HepG2 (cell line): Measurements from ENCODE around the gene NPAS2. TPM values are rescaled to one million over a fixed set of nuclear protein-coding genes. Genes with fewer than 3 reads are reported as not detected.
A peak's percentile ranks its signal among the peaks of the same experiment; 100 is the strongest.

Source experiments
- GLI4 ChIP-seq: sonication (generic); formaldehyde crosslinking; IDR thresholded peaks from 2 replicates; pipeline ENCODE4 v1.5.1; 2020; ENCODE audit warnings: missing genetic modification reagents, mild to moderate bottlenecking, moderate library complexity, borderline replicate concordance
- HNF4G ChIP-seq, 2 experiments: sonication (generic) in 1 of 2; formaldehyde crosslinking in 1 of 2; IDR thresholded peaks; 2 replicates each; pipeline versions ENCODE4 v1.4.0 to v1.6.1; 2011 to 2020; ENCODE audit warnings: borderline replicate concordance in 2 of 2, low read depth in 2 of 2, mild to moderate bottlenecking in 2 of 2, low read length in 1 of 2, missing genetic modification reagents in 1 of 2, moderate library complexity in 1 of 2
- HNRNPK ChIP-seq: fragments of 200-400 bp; formaldehyde crosslinking; IDR thresholded peaks from 2 replicates; pipeline ENCODE4 v1.6.1; 2018; ENCODE audit warnings: low read length, low read depth, moderate library complexity, mild to moderate bottlenecking; ENCODE audit not compliant: poor library complexity, severe bottlenecking
- MBD4 ChIP-seq: IDR thresholded peaks from 2 replicates; pipeline ENCODE4 v1.6.1; 2012; ENCODE audit warnings: low read length, inconsistent platforms, borderline replicate concordance
- ONECUT2 ChIP-seq: sonication (generic); formaldehyde crosslinking; IDR thresholded peaks from 2 replicates; pipeline ENCODE4 v1.4.0; 2020; ENCODE audit warnings: missing genetic modification reagents
- RNF2 ChIP-seq: fragments of 450-650 bp; conservative IDR thresholded peaks from 2 replicates; pipeline ENCODE4 v1.6.1; 2016; ENCODE audit warnings: low read depth
- SRF ChIP-seq: IDR thresholded peaks from 2 replicates; pipeline ENCODE4 v1.6.1; 2011; ENCODE audit warnings: mild to moderate bottlenecking, low read depth, low read length, moderate library complexity
- SUZ12 ChIP-seq: fragments of 150-350 bp; IDR thresholded peaks from 2 replicates; pipeline ENCODE4 v1.6.1; 2014; ENCODE audit warnings: low read depth, low read length
- TSC22D2 ChIP-seq: sonication (generic); formaldehyde crosslinking; IDR thresholded peaks from 2 replicates; pipeline ENCODE4 v1.5.1; 2020; ENCODE audit warnings: missing genetic modification reagents, mild to moderate bottlenecking, borderline replicate concordance
- ZFP37 ChIP-seq: sonication (generic); formaldehyde crosslinking; IDR thresholded peaks from 2 replicates; pipeline ENCODE4 v1.4.0; 2020; ENCODE audit warnings: missing genetic modification reagents, borderline replicate concordance
- ZFX ChIP-seq: sonication (generic); formaldehyde crosslinking; IDR thresholded peaks from 2 replicates; pipeline ENCODE4 v1.4.0; 2020; ENCODE audit warnings: mild to moderate bottlenecking, low read depth, missing genetic modification reagents, moderate library complexity
- ZFYVE20 ChIP-seq: sonication (generic); formaldehyde crosslinking; IDR thresholded peaks from 2 replicates; pipeline ENCODE4 v1.8.0; 2023; ENCODE audit warnings: low read depth, mild to moderate bottlenecking, moderate library complexity, missing genetic modification reagents, borderline replicate concordance
- ZNF17 ChIP-seq: sonication (generic); formaldehyde crosslinking; IDR thresholded peaks from 2 replicates; pipeline ENCODE4 v1.5.0; 2020; ENCODE audit warnings: mild to moderate bottlenecking, missing genetic modification reagents
- ZNF546 ChIP-seq: sonication (generic); formaldehyde crosslinking; conservative IDR thresholded peaks from 2 replicates; pipeline ENCODE4 v1.8.1; 2023; ENCODE audit warnings: mild to moderate bottlenecking, missing genetic modification reagents
- ZNF737 ChIP-seq: sonication (generic); formaldehyde crosslinking; IDR thresholded peaks from 2 replicates; pipeline ENCODE4 v1.5.0; 2020; ENCODE audit warnings: missing genetic modification reagents, mild to moderate bottlenecking, borderline replicate concordance
- polyA plus RNA-seq, 8 experiments: library from polyadenylated mRNA; depleted of rRNA in 3 of 8; stranded (reverse) in 7 of 8; unstranded in 1 of 8; fragments of >200 nt; fragmentation: Illumina TruSeq in 4 of 8; extraction: Trizol in 4 of 8; gene quantifications; 2 replicates each; pipeline versions ENCODE4 v1.2.1 to v1.2.3, GENCODE V29; 2011 to 2016; ENCODE audit warnings: low read depth in 4 of 8, missing spikeins in 1 of 8, mixed read lengths in 1 of 8; ENCODE audit not compliant: insufficient read depth in 1 of 8
- total RNA-seq, 5 experiments: library from RNA; depleted of rRNA; stranded (reverse); fragments of >200 nt; fragmentation: Illumina TruSeq; extraction: Trizol; gene quantifications; 2 replicates each; pipeline ENCODE4 v1.2.3, GENCODE V29; 2016; ENCODE audit warnings: low read depth in 1 of 5
- TF ChIP-seq, protein P1 (sequence below): IDR thresholded peaks from 2 replicates; pipeline ENCODE4 v1.6.1; 2016; ENCODE audit warnings: missing compliant biosample characterization, missing genetic modification reagents, borderline replicate concordance
- TF ChIP-seq, protein P2 (sequence below): sonication (generic); formaldehyde crosslinking; IDR thresholded peaks from 2 replicates; pipeline ENCODE4 v1.4.0; 2020; ENCODE audit warnings: missing genetic modification reagents
- TF ChIP-seq, protein P3 (sequence below): sonication (generic); formaldehyde crosslinking; IDR thresholded peaks from 2 replicates; pipeline ENCODE4 v1.4.0; 2020; ENCODE audit warnings: missing genetic modification reagents
- TF ChIP-seq, protein P4 (sequence below): sonication (generic); formaldehyde crosslinking; IDR thresholded peaks from 2 replicates; pipeline ENCODE4 v1.4.0; 2020; ENCODE audit warnings: missing genetic modification reagents, mild to moderate bottlenecking, borderline replicate concordance

The NPAS2 gene
- total and polyA plus RNA-seq, 2 of the 13 experiments (the other 11 are each of a cell fraction or from before 2014, with no cell fraction given), result 14.8 to 37.5 TPM

- peak; percentile 99 for TF ChIP-seq ZNF546 (CRISPR knock-in tag)
- TF ChIP-seq ZFP37 (CRISPR knock-in tag), result peak; percentile 94
- TF ChIP-seq, protein P1, sequence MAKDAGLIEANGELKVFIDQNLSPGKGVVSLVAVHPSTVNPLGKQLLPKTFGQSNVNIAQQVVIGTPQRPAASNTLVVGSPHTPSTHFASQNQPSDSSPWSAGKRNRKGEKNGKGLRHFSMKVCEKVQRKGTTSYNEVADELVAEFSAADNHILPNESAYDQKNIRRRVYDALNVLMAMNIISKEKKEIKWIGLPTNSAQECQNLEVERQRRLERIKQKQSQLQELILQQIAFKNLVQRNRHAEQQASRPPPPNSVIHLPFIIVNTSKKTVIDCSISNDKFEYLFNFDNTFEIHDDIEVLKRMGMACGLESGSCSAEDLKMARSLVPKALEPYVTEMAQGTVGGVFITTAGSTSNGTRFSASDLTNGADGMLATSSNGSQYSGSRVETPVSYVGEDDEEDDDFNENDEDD (CRISPR knock-in tag), result peak; percentile 100
- TF ChIP-seq, protein P2, sequence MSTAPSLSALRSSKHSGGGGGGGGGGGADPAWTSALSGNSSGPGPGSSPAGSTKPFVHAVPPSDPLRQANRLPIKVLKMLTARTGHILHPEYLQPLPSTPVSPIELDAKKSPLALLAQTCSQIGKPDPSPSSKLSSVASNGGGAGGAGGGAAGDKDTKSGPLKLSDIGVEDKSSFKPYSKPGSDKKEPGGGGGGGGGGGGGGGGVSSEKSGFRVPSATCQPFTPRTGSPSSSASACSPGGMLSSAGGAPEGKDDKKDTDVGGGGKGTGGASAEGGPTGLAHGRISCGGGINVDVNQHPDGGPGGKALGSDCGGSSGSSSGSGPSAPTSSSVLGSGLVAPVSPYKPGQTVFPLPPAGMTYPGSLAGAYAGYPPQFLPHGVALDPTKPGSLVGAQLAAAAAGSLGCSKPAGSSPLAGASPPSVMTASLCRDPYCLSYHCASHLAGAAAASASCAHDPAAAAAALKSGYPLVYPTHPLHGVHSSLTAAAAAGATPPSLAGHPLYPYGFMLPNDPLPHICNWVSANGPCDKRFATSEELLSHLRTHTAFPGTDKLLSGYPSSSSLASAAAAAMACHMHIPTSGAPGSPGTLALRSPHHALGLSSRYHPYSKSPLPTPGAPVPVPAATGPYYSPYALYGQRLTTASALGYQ (CRISPR knock-in tag), result peak; percentile 85
- TF ChIP-seq SUZ12, result peak; percentile 48; the same call in 1 of the 2 replicates
- TF ChIP-seq, protein P3, sequence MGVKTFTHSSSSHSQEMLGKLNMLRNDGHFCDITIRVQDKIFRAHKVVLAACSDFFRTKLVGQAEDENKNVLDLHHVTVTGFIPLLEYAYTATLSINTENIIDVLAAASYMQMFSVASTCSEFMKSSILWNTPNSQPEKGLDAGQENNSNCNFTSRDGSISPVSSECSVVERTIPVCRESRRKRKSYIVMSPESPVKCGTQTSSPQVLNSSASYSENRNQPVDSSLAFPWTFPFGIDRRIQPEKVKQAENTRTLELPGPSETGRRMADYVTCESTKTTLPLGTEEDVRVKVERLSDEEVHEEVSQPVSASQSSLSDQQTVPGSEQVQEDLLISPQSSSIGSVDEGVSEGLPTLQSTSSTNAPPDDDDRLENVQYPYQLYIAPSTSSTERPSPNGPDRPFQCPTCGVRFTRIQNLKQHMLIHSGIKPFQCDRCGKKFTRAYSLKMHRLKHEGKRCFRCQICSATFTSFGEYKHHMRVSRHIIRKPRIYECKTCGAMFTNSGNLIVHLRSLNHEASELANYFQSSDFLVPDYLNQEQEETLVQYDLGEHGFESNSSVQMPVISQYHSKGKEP (CRISPR knock-in tag), result peak; percentile 89; the same call in 1 of the 2 replicates
- TF ChIP-seq TSC22D2 (CRISPR knock-in tag), result peak; percentile 98
- peak; percentile 99 for TF ChIP-seq ZFYVE20
- TF ChIP-seq RNF2, result peak; percentile 100
- TF ChIP-seq MBD4, result no peak
- TF ChIP-seq ZFX (CRISPR knock-in tag), result peak; percentile 98
- TF ChIP-seq ZNF17 (CRISPR knock-in tag), result 0 out of 2 replicates have a peak, but pooled peaks have one; percentile 27
- TF ChIP-seq, protein P4, sequence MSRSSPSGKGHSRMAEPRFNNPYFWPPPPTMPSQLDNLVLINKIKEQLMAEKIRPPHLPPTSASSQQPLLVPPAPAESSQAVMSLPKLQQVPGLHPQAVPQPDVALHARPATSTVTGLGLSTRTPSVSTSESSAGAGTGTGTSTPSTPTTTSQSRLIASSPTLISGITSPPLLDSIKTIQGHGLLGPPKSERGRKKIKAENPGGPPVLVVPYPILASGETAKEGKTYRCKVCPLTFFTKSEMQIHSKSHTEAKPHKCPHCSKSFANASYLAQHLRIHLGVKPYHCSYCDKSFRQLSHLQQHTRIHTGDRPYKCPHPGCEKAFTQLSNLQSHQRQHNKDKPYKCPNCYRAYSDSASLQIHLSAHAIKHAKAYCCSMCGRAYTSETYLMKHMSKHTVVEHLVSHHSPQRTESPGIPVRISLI, result peak; percentile 72; the same call in 1 of the 2 replicates
- TF ChIP-seq ONECUT2 (CRISPR knock-in tag), result no peak; the same call in 1 of the 2 replicates
- peak; percentile 41; the same call in 1 of the 2 replicates for TF ChIP-seq HNF4G (IDR thresholded peaks at IDR 0.05; ENCODE audit: borderline replicate concordance, low read depth, low read length)
- peak; percentile 81; the same call in 1 of the 2 replicates for TF ChIP-seq HNF4G (CRISPR knock-in tag; IDR thresholded peaks at IDR 0.05; ENCODE audit: borderline replicate concordance, low read depth)
- peak; percentile 37 for TF ChIP-seq HNRNPK
- TF ChIP-seq GLI4 (CRISPR knock-in tag), result peak; percentile 89
- TF ChIP-seq SRF, result no peak
- peak; percentile 73; the same call in 1 of the 2 replicates for TF ChIP-seq ZNF737 (CRISPR knock-in tag)
These were observed 182.0 kb downstream of the NPAS2 start, which contains the start of gene RPL31 (continued) for GRCh38 chr2:101001691-101002561.
